GM21723 (cell line): ENCODE data around the gene CADPS2.
"Not testable (repeated sequence)": the region's sequence is repeated elsewhere in the genome, so short reads cannot be mapped to it uniquely, and the experiment has no call there.

Experiments
- ATAC-seq: cut with Tn5 transposase; IDR thresholded peaks from one replicate; pipeline ENCODE4 v1.9.1; 2021; ENCODE audit warnings: mild to moderate bottlenecking, moderate library complexity; ENCODE audit not compliant: unreplicated experiment

Gene CADPS2

GRCh38 chr7:122301858-122302760 is 584.2 kb downstream of the CADPS2 start:
- no peak for ATAC-seq

GRCh38 chr7:122300956-122301833 is 585.1 kb downstream of the CADPS2 start:
- ATAC-seq = no peak

GRCh38 chr7:122300211-122300932 is 585.9 kb downstream of the CADPS2 start:
- ATAC-seq = no peak

- ATAC-seq = no peak
Measured at GRCh38 chr7:122299624-122300210, 586.5 kb downstream of the CADPS2 start.

GRCh38 chr7:122298618-122299017 is 587.6 kb downstream of the CADPS2 start:
- no peak for ATAC-seq

- ATAC-seq = no peak
Measured at GRCh38 chr7:122298131-122298530, 588.1 kb downstream of the CADPS2 start.

GRCh38 chr7:122291189-122291588 is 595.1 kb downstream of the CADPS2 start:
- ATAC-seq = no peak

- ATAC-seq = no peak
Measured at GRCh38 chr7:122290476-122290875, 595.8 kb downstream of the CADPS2 start.

GRCh38 chr7:122289426-122289825 is 596.8 kb downstream of the CADPS2 start:
- ATAC-seq = no peak

GRCh38 chr7:122284608-122285007 is 601.7 kb downstream of the CADPS2 start:
- ATAC-seq = not testable (repeated sequence)

- ATAC-seq = no peak
Measured at GRCh38 chr7:122273117-122273516, 613.1 kb downstream of the CADPS2 start.

GRCh38 chr7:122269241-122269640 is 617.0 kb downstream of the CADPS2 start:
- no peak for ATAC-seq
